Fibroblast of the conjunctiva (primary cell): ENCODE results near the gene CDC42BPA.
"Not testable (repeated sequence)": the region's sequence is repeated elsewhere in the genome, so short reads cannot be mapped to it uniquely, and the experiment has no call there.

Experiments used
- DNase-seq: peaks from one replicate; pipeline ENCODE4 v3.0.0-alpha.2; 2010; ENCODE audit warnings: low read depth

The CDC42BPA gene

DNA sequence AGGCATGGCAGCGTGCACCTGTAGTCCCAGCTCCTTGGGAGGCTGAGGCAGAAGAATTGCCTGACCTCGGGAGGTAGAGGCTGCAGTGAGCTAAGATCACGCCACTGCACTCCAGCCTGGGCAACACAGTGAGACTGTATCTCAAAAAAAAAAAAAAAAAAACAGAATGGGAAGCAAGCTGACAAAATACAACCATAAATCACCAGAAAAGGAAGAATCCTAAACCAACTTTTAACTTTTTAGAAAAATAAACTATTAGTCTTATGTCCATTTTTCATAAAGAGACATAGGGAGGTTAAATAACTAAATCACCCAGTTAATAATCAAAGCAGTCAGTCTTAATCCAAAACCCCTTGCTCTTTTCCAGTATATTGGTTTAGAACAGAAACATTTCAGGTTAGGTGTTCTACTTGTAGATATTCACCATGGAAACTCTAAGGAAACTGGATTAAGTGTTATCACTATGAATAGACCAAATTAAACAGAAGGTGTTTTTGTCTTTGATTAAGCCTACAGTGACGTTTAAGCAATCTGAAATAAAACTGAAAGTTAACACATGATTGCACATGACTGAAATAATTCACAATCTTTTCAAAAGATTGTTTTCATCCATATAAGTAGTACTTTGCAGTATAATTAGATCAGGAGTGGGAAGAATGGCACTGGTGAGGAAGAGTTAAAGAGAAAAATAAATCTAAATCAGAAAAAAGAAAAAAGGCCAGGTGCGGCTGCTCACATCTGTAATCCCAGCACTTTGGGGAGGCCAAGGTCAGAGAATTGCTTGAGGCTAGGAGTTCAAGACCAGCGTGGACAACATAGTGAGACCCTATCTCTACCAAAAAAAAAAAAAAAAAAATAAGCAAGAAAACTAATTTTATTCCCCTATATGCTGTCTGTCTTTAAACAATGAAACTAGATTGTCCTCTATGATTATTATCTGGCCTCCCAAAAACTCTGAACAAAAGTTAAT is 9.6 kb downstream of the CDC42BPA start:
- DNase-seq = no peak

DNA sequence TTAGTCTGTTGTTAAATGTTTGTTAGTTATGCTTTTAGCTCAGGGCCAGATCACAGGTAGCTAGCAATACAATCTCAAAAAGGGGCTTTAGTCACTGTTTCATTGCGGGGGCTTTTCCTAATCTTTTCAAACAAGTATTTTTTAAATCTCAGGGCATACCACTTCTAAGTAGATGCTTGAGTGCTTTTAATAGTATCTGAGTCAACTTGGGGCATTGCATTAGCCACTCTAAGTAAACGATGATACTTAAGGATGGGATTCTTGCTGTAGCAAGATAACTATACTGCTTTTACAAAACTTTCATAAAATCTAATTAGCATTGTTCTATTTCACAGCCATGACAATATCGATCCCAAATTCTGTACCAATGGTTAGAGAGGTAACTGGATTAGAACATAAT is 11.6 kb downstream of the CDC42BPA start:
- no peak for DNase-seq

DNA sequence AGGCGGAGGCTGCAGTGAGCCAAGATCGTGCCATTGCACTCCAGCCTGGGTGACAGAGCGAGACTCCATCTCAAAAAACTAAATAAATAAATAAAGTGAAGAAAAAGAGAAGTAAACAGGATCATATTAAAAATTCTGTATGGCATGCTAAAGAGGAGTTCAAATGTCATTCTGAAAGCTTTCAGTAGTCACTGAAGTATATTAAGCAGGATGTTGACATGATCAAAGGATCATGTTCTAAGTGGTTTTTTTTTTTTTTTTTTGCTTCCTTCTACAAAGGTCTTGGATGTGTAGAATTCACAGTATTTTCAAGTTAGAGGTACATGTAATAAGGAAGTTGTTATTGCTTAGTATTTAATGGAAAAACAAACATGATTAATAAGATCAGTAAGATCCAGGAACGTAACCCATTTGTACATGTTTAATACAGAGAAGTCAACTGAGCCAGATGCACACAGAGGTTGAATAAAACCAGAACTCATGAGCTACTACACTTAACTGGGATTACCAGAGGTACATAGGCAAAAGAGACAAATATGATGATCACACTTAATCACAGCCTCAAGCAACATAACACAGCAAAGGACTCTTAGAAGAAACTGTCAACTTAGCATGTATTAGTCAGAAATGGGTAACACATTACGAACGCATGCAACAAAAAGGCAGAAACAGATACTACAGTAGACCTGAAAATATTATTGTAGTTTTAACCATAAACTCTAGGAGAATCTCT is 12.2 kb downstream of the CDC42BPA start:
- DNase-seq = no peak

- no peak for DNase-seq
Measured at GRCh38 chr1:227304665-227305064, 13.6 kb downstream of the CDC42BPA start.

GRCh38 chr1:227303662-227304061 is 14.6 kb downstream of the CDC42BPA start:
- no peak for DNase-seq

- no peak for DNase-seq
Measured at GRCh38 chr1:227300682-227301081, 17.6 kb downstream of the CDC42BPA start.

- DNase-seq = no peak
Measured at GRCh38 chr1:227299688-227300087, 18.6 kb downstream of the CDC42BPA start.

- DNase-seq = no peak
Measured at GRCh38 chr1:227299241-227299627, 19.1 kb downstream of the CDC42BPA start.

GRCh38 chr1:227298512-227299240 is 19.6 kb downstream of the CDC42BPA start:
- DNase-seq = no peak

GRCh38 chr1:227297073-227297793 is 21.1 kb downstream of the CDC42BPA start:
- no peak for DNase-seq

DNA sequence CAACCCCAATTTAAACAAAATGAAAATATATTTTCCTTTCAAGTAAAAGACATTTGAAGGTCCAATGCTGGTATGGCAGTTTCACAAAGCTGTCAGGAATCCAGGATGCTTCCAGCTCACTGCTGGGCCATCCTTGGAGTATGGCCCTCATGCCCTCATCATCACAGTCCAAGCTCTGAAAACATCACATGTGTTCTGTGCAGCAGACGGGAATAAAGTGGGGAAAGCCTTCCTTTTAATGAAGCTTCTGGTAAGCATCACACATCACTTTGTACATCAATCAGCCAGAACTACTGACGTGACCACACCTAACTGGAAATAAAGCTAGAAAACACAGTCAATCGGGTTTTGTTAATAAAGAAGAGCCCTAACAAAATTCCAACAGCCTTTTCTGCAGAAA is 22.7 kb downstream of the CDC42BPA start:
- DNase-seq = no peak

- DNase-seq = no peak
Measured at GRCh38 chr1:227285745-227286144, 32.5 kb downstream of the CDC42BPA start.

DNA sequence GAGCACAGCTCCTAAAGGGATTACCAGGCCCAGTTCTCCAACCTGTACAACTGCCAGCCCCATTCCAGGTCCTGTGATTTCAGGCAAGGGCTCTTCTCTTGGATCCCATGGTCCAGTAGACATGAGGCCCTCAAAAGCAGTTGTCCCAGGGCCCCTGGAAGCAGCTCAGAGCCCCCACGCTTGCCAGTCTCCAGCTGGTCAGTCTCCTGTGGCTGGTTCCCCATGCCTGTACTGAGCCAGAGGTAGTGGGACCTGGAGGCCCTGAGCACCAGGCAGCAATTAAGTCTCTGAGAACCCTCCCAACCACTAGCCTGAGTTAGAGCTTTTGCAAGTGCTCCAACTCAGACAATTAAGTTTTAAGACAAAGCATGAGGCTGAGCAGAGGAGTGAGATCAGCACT is 36.9 kb downstream of the CDC42BPA start:
- DNase-seq = no peak

DNA sequence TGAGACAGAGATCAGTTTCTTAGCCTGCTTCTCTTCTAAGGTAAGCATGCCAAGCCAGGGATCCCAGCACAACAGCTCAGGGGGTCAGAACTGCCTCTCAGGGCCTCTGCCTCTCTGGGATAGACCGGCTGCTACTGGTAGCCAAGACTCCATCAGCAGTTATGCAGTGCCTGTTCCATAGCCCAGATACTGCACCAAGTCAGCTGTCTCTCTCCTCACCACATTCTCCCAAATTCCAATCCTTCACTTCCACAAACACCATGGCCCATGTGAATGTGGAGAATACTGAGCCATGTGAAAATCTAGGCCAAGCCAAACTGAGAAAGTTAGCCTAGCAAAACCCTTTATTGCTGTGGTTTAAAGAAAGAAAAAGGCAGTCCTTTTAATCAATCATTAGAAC is 37.5 kb downstream of the CDC42BPA start:
- no peak for DNase-seq

- not testable (repeated sequence) for DNase-seq
Measured at GRCh38 chr1:227276156-227276693, 42.1 kb downstream of the CDC42BPA start.

DNA sequence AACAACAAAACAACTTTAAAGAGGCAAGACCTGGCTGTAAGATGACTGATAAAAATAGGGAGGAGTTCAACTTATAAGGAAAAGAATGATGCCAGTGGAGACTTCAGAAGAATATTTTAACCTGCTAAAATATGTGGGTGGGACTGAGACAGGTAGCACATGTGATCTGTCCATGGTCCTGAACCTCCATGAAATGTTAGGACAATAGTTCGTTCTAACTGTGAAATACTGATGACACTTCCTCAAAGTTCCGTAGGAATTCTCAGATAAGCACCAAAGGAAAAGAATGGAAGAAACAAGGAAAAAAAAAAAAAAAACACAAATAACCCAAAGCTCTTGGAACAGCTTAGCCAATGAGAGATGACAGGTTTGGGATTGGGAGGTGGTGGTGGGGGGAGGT is 44.7 kb downstream of the CDC42BPA start:
- no peak for DNase-seq

DNA sequence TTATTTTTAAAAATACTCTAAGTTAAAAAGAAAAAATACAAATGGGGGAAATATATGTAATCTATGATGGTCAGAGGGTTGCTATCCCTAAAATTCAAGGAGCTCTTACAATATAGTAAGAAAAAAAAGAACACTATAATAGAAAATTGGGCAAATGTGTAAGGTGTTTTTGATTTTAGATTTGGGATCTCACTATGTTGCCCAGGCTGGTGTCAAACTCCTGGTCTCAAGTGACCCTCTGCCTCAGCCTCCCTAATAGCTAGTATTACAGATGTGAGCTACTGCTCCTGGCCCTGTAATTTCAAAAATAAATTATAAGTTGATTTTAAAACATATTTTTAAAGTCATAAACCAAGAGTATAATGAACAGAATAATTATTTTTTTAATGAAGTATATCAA is 45.9 kb downstream of the CDC42BPA start:
- no peak for DNase-seq

- DNase-seq = no peak
Measured at GRCh38 chr1:227270554-227270953, 47.7 kb downstream of the CDC42BPA start.

DNA sequence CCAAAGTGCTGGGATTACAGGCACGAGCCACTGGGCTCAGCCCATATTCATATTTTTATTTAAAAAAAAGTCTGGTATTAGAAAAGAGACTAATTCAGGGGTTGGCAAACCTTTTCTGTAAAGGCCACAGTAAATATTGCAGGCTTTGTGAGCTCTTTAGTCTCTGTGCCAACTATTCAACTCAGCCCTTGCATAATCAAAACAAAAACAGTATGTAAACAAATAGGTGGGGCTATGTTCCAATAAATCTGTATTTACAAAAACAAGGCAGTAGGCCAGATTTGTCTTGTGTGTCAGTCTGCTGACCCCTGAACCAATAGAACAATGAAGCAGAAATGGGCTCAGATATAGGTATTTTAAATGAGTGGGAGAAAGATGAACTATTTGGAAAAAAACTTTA is 49.3 kb downstream of the CDC42BPA start:
- DNase-seq = no peak

DNA sequence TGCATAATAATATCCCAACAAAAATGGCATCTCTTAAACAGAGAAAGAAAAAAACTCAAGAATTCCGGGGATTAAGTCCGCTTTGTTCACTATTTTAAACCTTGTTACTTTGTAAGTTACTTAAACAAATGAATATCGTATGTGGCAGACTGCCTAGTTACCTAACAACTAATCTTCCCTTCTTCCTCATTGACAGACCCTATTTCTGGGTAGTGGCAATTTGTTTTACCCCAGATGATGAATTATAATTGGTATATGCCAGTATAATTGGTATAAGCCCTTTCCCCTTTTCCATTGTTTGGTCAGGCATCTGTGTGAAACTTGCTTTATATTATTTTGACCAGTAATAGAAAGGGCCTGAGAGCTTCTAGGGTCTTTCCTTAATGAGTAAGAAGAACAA is 52.4 kb downstream of the CDC42BPA start:
- no peak for DNase-seq

DNA sequence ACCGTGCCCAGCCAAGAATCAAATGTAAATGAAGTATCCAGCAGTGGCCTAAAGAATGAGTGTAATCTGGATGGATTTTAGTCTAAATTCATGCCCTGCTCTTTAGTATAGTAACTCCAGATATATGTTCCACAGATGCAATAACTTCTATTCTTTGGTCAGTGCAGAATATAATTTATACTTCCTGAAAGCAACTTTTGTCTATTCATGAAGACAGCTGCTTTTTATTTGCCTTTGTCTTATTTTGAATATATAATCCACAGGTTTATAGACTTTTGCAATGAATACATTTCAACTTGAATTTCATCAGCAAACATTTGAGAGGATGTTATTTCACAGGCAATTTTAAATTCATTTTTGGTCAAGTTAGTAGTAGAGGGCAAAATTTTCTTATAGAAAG is 54.4 kb downstream of the CDC42BPA start:
- no peak for DNase-seq

GRCh38 chr1:227261501-227261900 is 56.8 kb downstream of the CDC42BPA start:
- DNase-seq = no peak
